IMR-90 (cell line): Measurements from ENCODE around the gene ONECUT1. TPM values are rescaled to one million over a fixed set of nuclear protein-coding genes. Genes with fewer than 3 reads are reported as not detected.

ENCODE experiments used
- ATAC-seq: fragments of 200-7000 bp; cut with Tn5 transposase; 2 replicates; pipeline ENCODE4 v1.9.1; 2020; ENCODE audit warnings: low read depth, mild to moderate bottlenecking, moderate library complexity
- BruUV-seq: library from RNA; stranded (reverse); fragments of 400-500 nt; replicated peaks from 2 replicates; lab custom pipeline; 2021; lab: Mats Ljungman, UMichigan
- CTCF ChIA-PET: fragments of 300-600 bp; formaldehyde crosslinking; extraction: SDS; loops from one replicate; lab custom pipeline; 2021; ENCODE audit warnings: antibody characterized with exemption; lab: Yijun Ruan, JAX
- POLR2A ChIA-PET: fragments of 300-600 bp; sonication (Branson Sonifier 250); formaldehyde crosslinking; loops from one replicate; lab custom pipeline; 2022; ENCODE audit warnings: antibody characterized with exemption; ENCODE audit not compliant: unreplicated experiment; lab: Charles Lee
- DNase-seq: peaks from one replicate; pipeline ENCODE4 v3.0.0; 2013
- H2AFZ ChIP-seq: replicated peaks from 2 replicates; pipeline ENCODE3; 2013; ENCODE audit warnings: low read length, mild to moderate bottlenecking; ENCODE audit not compliant: poor library complexity
- H2AK5ac ChIP-seq: 2 replicates; pipeline ENCODE4 v1.6.1; 2013; ENCODE audit warnings: low read depth, low read length, inconsistent platforms
- H2AK9ac ChIP-seq: replicated peaks from 2 replicates; pipeline ENCODE3; 2013; ENCODE audit warnings: mild to moderate bottlenecking, low read depth, low read length, moderate library complexity; ENCODE audit not compliant: poor library complexity
- H2BK120ac ChIP-seq: 2 replicates; pipeline ENCODE4 v1.6.1; 2013; ENCODE audit warnings: low read depth, low read length, inconsistent platforms
- H2BK15ac ChIP-seq: 3 replicates; pipeline ENCODE4 v1.6.1; 2013; ENCODE audit warnings: low read depth, low read length, inconsistent platforms
- H2BK20ac ChIP-seq: 2 replicates; pipeline ENCODE4 v1.6.1; 2013; ENCODE audit warnings: low read depth, mild to moderate bottlenecking, inconsistent platforms, low read length, moderate library complexity
- H2BK5ac ChIP-seq: 2 replicates; pipeline ENCODE4 v1.6.1; 2013; ENCODE audit warnings: mild to moderate bottlenecking, low read depth, low read length, inconsistent platforms; ENCODE audit not compliant: poor library complexity, severe bottlenecking
- H3K14ac ChIP-seq: replicated peaks from 2 replicates; pipeline ENCODE4 v1.6.1; 2013; ENCODE audit warnings: low read depth, low read length, inconsistent platforms
- H3K18ac ChIP-seq: 2 replicates; pipeline ENCODE4 v1.6.1; 2013; ENCODE audit warnings: low read depth, low read length, control low read depth
- H3K23ac ChIP-seq: 2 replicates; pipeline ENCODE4 v1.6.1; 2013; ENCODE audit warnings: low read depth, low read length, inconsistent platforms
- H3K27ac ChIP-seq: 2 replicates; pipeline ENCODE4 v1.5.1; 2013; ENCODE audit warnings: mild to moderate bottlenecking, control low read depth, low read length; ENCODE audit not compliant: insufficient read depth
- H3K27me3 ChIP-seq: 2 replicates; pipeline ENCODE4 v1.6.1; 2013; ENCODE audit warnings: low read length; ENCODE audit not compliant: control insufficient read depth, insufficient read depth
- H3K36me3 ChIP-seq: 2 replicates; pipeline ENCODE4 v1.6.1; 2013; ENCODE audit warnings: low read length, mixed read lengths; ENCODE audit not compliant: control insufficient read depth, insufficient read depth
- H3K4ac ChIP-seq: 2 replicates; pipeline ENCODE4 v1.6.1; 2013; ENCODE audit warnings: low read depth, low read length, inconsistent platforms
- H3K4me1 ChIP-seq: 2 replicates; pipeline ENCODE4 v1.6.1; 2013; ENCODE audit warnings: low read length, mixed read lengths; ENCODE audit not compliant: control insufficient read depth, insufficient read depth
- H3K4me2 ChIP-seq: 2 replicates; pipeline ENCODE4 v1.6.1; 2013; ENCODE audit warnings: low read depth, mild to moderate bottlenecking, control low read depth, low read length, moderate library complexity
- H3K4me3 ChIP-seq: 2 replicates; pipeline ENCODE4 v1.5.1; 2013; ENCODE audit warnings: low read depth, mild to moderate bottlenecking, control low read depth, low read length, moderate library complexity; ENCODE audit not compliant: insufficient read depth
- H3K56ac ChIP-seq: 2 replicates; pipeline ENCODE4 v1.6.1; 2013; ENCODE audit warnings: low read length, inconsistent platforms; ENCODE audit not compliant: insufficient read depth; ENCODE audit errors: extremely low read depth
- H3K79me1 ChIP-seq, 2 experiments: 2 replicates each; pipeline ENCODE4 v1.6.1; 2013; ENCODE audit warnings: low read length in 2 of 2, inconsistent platforms in 1 of 2, low read depth in 1 of 2
- H3K9ac ChIP-seq: 2 replicates; pipeline ENCODE4 v1.6.1; 2013; ENCODE audit warnings: low read depth, low read length, control low read depth
- H3K9me1 ChIP-seq: 2 replicates; pipeline ENCODE4 v1.6.1; 2013; ENCODE audit warnings: low read length, inconsistent platforms; ENCODE audit not compliant: insufficient read depth
- H3K9me3 ChIP-seq: 2 replicates; pipeline ENCODE4 v1.6.1; 2013; ENCODE audit warnings: low read length; ENCODE audit not compliant: control insufficient read depth, insufficient read depth
- H4K20me1 ChIP-seq: 2 replicates; pipeline ENCODE4 v1.6.1; 2013; ENCODE audit warnings: low read length, inconsistent platforms; ENCODE audit not compliant: insufficient read depth
- H4K5ac ChIP-seq: 2 replicates; pipeline ENCODE4 v1.6.1; 2013; ENCODE audit warnings: mild to moderate bottlenecking, low read depth, low read length, control low read depth
- H4K8ac ChIP-seq, 2 experiments: 2 replicates each; pipeline ENCODE4 v1.6.1; 2013; ENCODE audit warnings: low read depth in 2 of 2, low read length in 2 of 2, control low read depth in 1 of 2, inconsistent platforms in 1 of 2
- H4K91ac ChIP-seq: 2 replicates; pipeline ENCODE4 v1.6.1; 2013; ENCODE audit warnings: low read depth, low read length, inconsistent platforms; ENCODE audit not compliant: insufficient read depth
- CEBPB ChIP-seq: IDR thresholded peaks from 2 replicates; pipeline ENCODE4 v1.6.1; 2012; ENCODE audit warnings: low read depth, low read length, improper control_type of control experiment
- WGBS, 2 experiments: methylation state at CpG; one replicate each; pipeline versions ENCODE4 v1.1.5 to v1.1.7; 2013; ENCODE audit warnings: missing lambda C conversion rate in 2 of 2; ENCODE audit not compliant: insufficient read length in 1 of 2; ENCODE audit errors: extremely low coverage in 2 of 2; 5-methylcytosine and 5-hydroxymethylcytosine counted together
- dilution Hi-C: fragments of 300-500 bp; cut with HindIII; formaldehyde crosslinking; loops from one replicate; pipeline ENCODE4 v1.14.3; 2018; ENCODE audit warnings: low sequenced_read_pairs; ENCODE audit not compliant: unreplicated experiment
- in situ Hi-C: fragments of 300-500 bp; cut with MboI; formaldehyde crosslinking; loops from 3 replicates; pipeline ENCODE4 v1.14.3; 2019; ENCODE audit warnings: low sequenced_read_pairs, inconsistent platforms, mixed read lengths
- intact Hi-C: fragments of 100-400 bp; cut with micrococcal nuclease; formaldehyde crosslinking; loops from 2 replicates; pipeline ENCODE4 v1.10.0; 2022
- polyA plus RNA-seq, 3 experiments: library from polyadenylated mRNA; depleted of rRNA; stranded (reverse); fragments of >200 nt; gene quantifications; 2 replicates each; pipeline ENCODE4 v1.2.3, GENCODE V29; 2012; ENCODE audit warnings: low replicate concordance in 1 of 3
- total RNA-seq: library from RNA; depleted of rRNA; stranded (reverse); fragments of >200 nt; gene quantifications from 2 replicates; pipeline ENCODE4 v1.2.3, GENCODE V29; 2012

The ONECUT1 gene
- total and polyA plus RNA-seq, 2 of the 4 experiments (the other 2 are of a cell fraction) = not detected

- no peak overlapping the region for H3K4me3 ChIP-seq
These were observed 80.0 kb downstream of the ONECUT1 start for GRCh38 chr15:52710050-52710707.

More at GRCh38 chr15:52710050-52710707, 80.0 kb downstream of the ONECUT1 start:
- Histone ChIP-seq H3K9ac (no peak overlapping the region), H3K4me2 (no peak overlapping the region), H3K27ac (no peak overlapping the region), H3K4me1 (peaks cover 4% of the 10 kb centered on the region; the same call in 1 of the 2 replicates), H2BK15ac (no peak overlapping the region), H4K20me1 (no peaks in the 10 kb centered on the region), H4K8ac (no peak overlapping the region), H3K18ac (no peak overlapping the region), H4K5ac (no peak overlapping the region), H3K23ac (no peak overlapping the region), H3K9me3 (no peaks in the 10 kb centered on the region), H3K4ac (no peak overlapping the region), H2AFZ (no peak overlapping the region), H4K91ac (no peak overlapping the region), H2BK20ac (no peak overlapping the region), H3K56ac (no peak overlapping the region), H2AK5ac (no peak overlapping the region), H3K27me3 (peaks cover 20% of the 10 kb centered on the region), H2AK9ac (no peak overlapping the region), H3K36me3 (no peaks in the 10 kb centered on the region), H3K14ac (no peak overlapping the region), H2BK5ac (no peak overlapping the region), H2BK120ac (no peak overlapping the region), H3K9me1 (no peaks in the 10 kb centered on the region), H3K79me1 (no peaks in the 10 kb centered on the region)
- CTCF ChIA-PET = no interaction called here
- POLR2A ChIA-PET = no interaction called here
- WGBS, 2 experiments = 71% methylated on average over 1 of the region's 1 CpG; no CpG with 5 or more reads in 1 of the 2 experiments
- TF ChIP-seq CEBPB = no peak
- in situ Hi-C loops (no loop called here), dilution Hi-C loops (no loop called here), intact Hi-C loops (no loop called here)
- ATAC-seq (no peak), DNase-seq (no peak)
- no TSS peak for BruUV-seq
